Measurements from ENCODE around the gene BANF2.

DNA sequence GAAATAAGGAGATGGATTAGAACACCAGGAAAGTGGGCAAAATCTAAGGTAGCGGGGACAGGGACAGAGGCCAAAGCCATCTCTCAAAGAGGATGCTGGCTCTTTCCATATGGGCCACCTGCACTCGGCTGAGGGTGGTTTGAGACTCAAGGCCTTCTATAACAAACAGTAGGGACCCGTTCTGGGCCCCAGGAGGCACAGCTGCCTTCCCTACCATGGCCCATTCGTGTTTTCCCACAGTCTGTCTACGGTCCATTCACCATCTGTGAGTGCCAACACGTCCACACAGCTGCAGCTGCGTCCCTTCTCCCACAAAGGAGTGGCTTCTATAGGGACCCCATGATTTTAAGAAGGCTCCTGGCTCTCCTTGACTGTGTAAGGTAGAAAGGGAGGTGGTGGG, 871 bp downstream of the BANF2 start:
- TF ChIP-seq, protein P1, sequence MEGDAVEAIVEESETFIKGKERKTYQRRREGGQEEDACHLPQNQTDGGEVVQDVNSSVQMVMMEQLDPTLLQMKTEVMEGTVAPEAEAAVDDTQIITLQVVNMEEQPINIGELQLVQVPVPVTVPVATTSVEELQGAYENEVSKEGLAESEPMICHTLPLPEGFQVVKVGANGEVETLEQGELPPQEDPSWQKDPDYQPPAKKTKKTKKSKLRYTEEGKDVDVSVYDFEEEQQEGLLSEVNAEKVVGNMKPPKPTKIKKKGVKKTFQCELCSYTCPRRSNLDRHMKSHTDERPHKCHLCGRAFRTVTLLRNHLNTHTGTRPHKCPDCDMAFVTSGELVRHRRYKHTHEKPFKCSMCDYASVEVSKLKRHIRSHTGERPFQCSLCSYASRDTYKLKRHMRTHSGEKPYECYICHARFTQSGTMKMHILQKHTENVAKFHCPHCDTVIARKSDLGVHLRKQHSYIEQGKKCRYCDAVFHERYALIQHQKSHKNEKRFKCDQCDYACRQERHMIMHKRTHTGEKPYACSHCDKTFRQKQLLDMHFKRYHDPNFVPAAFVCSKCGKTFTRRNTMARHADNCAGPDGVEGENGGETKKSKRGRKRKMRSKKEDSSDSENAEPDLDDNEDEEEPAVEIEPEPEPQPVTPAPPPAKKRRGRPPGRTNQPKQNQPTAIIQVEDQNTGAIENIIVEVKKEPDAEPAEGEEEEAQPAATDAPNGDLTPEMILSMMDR (IDR thresholded peaks at IDR 0.05): no peak
- no peak for TF ChIP-seq POLR2A (IDR thresholded peaks at IDR 0.05)
- TF ChIP-seq POLR2AphosphoS5 (IDR thresholded peaks at IDR 0.05; ENCODE audit: insufficient read depth in 1 of 2, low read depth in 1 of 2): no peak

Data from vagina (tissue), 2 donors.